HG03159 (cell line): ENCODE data around the gene GDE1.

Experiments used
- ATAC-seq: cut with Tn5 transposase; IDR thresholded peaks from one replicate; pipeline ENCODE4 v1.9.1; 2021; ENCODE audit warnings: mild to moderate bottlenecking, moderate library complexity; ENCODE audit not compliant: unreplicated experiment

The GDE1 gene

DNA sequence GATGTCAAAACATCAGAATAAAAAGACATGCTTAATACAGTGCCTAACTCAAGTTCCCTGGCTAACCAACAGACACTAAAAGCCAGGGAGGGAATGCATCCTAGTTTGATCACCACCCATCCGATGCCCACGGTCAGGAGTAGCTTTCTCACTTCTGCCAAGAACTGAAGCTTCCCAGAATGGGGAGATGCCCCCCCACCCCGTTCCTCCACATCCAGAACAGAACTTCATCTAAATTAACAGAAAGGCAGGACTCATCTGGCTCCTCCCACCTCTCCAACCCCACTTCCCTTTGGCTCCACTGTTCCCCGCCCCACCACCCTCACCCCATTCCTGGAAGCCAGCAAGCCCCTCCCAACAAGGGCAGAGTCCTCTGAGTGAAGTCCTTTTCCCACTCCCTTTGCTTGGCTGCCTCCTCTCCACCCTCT, 33.7 kb downstream of the GDE1 start:
- ATAC-seq, result no peak

- ATAC-seq, result no peak
These were observed 35.1 kb downstream of the GDE1 start for GRCh38 chr16:19486750-19487325.

DNA sequence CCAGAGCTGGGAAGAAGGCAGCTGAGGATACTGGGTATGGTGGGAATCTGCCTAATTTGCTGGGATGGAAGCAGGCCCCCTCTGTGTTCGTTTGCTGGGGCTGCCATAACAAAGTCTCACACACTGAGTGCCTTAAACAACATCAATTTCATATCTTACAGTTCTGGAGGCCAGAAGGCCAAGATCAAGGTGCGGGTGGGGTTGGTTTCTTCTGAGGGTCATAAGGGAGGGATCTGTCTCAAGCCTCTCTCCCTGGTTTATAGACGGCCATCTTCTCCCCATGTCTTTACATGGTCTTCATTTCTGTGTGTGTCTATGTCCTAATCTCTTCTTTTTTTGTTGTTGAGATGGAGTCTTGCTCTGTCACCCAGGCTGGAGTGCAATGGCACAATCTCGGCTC, 35.8 kb downstream of the GDE1 start:
- ATAC-seq, result no peak

DNA sequence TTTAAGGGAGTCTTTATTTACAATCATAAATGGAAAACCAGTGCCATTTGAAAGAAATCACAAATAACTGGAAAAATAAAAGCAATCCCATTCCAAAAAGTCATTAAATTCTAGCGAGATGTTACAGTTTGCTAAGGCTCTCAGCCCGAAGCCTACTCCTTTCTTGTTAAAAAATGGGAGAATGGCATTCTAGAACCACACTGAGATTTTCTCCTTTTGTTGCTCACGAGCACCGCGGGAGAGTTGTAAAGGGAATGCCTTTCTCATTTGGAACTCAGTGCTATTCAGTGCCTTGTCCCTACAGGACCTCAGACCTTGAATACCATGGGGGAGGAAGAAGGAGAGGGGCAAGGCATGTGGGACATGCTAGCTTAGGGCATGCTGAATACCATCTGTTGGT, 36.3 kb downstream of the GDE1 start:
- no peak for ATAC-seq

DNA sequence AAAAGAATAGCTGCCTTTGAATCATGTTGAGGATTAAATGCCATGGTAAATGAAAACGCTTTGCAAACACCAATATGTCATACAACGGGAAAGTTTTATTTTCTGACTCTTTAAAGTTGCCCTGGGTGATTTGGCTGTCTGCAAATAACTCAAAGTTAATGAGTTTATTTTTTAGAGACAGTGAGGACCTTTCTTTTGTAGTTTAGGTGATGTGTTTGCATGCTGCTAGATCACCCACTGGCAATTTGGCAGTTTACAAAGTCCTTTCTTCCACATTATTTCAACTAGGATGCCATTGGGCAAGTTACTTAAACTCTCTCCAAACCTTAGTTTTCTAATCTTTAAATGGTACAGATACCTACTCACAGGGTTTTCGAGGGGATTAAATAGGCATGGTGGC, 37.8 kb downstream of the GDE1 start:
- no peak for ATAC-seq

DNA sequence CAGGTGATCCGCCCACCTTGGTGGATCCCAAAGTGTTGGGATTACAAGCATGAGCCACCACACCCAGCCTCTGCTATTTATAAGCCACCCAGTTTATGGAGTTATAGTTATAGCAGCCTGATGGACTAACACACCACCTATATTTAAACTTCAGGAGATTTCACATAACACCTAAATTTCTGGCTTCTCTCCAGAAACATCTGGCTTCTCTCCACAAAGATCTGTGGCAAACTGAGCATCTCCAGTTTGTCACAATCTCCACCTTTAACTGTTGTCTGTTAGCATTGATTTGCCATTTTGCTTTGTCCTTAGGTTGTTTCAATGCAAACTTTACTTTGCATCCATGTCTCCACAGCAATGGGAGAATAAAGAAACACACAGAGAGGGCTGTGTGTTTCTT, 39.6 kb downstream of the GDE1 start:
- no peak for ATAC-seq

GRCh38 chr16:19481769-19482168, 40.1 kb downstream of the GDE1 start:
- ATAC-seq, result no peak

DNA sequence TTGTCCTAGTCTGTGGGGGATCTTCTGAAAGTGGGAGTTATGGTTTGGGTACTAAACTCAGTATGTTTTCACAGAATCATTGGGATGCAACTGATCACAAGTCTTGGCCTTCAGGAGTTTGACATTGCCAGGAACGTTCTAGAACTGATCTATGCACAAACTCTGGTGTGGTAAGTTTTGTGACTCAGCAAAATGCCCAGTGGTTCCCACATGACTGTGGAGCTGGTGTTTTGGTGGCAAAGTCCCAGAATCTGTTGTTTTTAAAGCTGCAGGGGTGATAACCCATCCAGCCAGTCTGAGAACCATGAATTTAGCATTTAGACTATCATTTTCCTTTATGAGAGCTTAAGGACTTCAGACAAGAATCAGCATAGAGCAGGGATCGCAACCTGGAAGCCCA, 40.6 kb downstream of the GDE1 start:
- no peak for ATAC-seq

- ATAC-seq, result no peak
These were observed 42.6 kb downstream of the GDE1 start for GRCh38 chr16:19479302-19479721.

GRCh38 chr16:19478505-19478904, 43.4 kb downstream of the GDE1 start:
- ATAC-seq, result no peak

DNA sequence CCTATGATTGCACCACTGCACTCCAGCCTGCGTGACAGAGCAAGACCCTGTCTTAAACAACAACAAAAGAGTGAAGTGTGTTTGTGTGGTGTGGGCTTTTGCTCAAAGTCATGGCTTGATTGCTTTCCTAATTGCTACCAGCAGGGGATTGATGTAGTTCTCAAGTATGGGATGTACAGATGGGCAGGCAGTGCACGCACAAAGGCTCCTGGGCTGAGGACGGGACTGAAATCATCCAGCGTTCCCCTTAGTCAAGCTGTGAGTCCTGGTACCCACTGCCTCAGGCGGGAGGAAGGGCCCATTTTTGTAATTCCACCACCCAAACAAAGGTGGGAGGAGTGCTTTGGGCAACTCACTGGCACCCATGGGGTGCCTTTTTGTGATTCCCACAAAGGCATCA, 47.3 kb downstream of the GDE1 start:
- ATAC-seq, result no peak

- no peak for ATAC-seq
These were observed 49.4 kb downstream of the GDE1 start for GRCh38 chr16:19472482-19472881.

DNA sequence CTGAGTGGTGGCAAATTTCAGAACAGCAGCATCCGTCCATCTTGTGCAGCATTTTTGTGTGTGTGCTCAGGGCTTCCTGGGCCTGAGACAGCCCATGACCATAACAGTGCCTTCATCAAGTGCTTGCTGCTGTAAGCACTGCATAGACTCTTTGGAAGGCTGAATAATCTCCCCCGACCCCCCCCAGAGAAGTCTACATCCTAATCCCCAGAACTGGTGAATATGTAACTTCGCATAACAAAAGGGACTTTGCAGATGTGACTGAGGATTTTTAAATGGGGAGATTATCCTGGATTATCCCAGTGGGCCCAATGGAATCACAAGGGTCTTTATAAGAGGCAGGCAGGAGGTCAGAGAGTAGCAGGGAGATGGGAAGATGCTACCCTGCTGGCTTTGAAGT, 53.6 kb downstream of the GDE1 start:
- no peak for ATAC-seq

GRCh38 chr16:19463468-19464315, 58.2 kb downstream of the GDE1 start:
- no peak for ATAC-seq

DNA sequence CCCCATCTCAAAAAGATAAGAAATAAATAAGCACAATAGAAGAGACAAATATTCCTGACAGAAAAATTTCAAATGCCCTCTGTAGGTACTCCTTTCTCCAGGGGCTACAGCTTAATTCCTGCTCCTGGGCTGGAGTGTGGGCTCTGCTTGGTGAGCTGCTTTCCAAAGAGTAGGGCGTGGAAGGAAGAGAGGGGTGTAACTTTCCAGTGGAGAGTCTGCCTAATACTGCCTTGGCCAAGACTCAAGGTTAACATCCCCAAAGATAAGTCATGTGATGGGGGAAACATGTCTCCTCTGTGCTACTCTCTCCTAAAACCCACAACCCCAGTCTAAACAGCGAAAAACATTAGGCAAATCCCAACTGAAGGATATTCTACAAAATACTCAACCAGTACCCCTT, 61.5 kb downstream of the GDE1 start:
- no peak for ATAC-seq

GRCh38 chr16:19458722-19459379, 63.0 kb downstream of the GDE1 start:
- no peak for ATAC-seq
